K562 (cell line): Measurements from ENCODE around the gene SHH. TPM values are rescaled to one million over a fixed set of nuclear protein-coding genes. Genes with fewer than 3 reads are reported as not detected.

Experiments used
- FOSL1 ChIP-seq: fragments of 200-800 bp; sonication (Bioruptor generic); conservative IDR thresholded peaks from 2 replicates; pipeline ENCODE4 v1.6.1; 2016; ENCODE audit warnings: missing genetic modification characterization, missing compliant biosample characterization
- HINFP ChIP-seq: fragments of 450-650 bp; conservative IDR thresholded peaks from 2 replicates; pipeline ENCODE4 v1.6.1; 2016; ENCODE audit warnings: missing genetic modification characterization, low read depth, mild to moderate bottlenecking, control low read depth, missing compliant biosample characterization
- MED1 ChIP-seq: sonication (generic); formaldehyde crosslinking; IDR thresholded peaks from 2 replicates; pipeline ENCODE4 v1.8.1; 2023; ENCODE audit warnings: missing genetic modification reagents, borderline replicate concordance
- MEF2A ChIP-seq: IDR thresholded peaks from 2 replicates; pipeline ENCODE4 v1.6.1; 2011; ENCODE audit warnings: low read depth, mild to moderate bottlenecking, low read length, moderate library complexity; ENCODE audit not compliant: control insufficient read depth
- NFRKB ChIP-seq: fragments of 450-650 bp; IDR thresholded peaks from 2 replicates; pipeline ENCODE4 v1.6.1; 2016; ENCODE audit warnings: low read depth
- NUFIP1 ChIP-seq: fragments of 450-650 bp; IDR thresholded peaks from 2 replicates; pipeline ENCODE4 v1.6.1; 2018; ENCODE audit not compliant: partially characterized antibody
- ZNF57 ChIP-seq: fragments of 450-650 bp; formaldehyde crosslinking; IDR thresholded peaks from 2 replicates; pipeline ENCODE4 v1.4.0; 2020; ENCODE audit warnings: mild to moderate bottlenecking, moderate library complexity
- ZNF583 ChIP-seq: fragments of 250-450 bp; sonication (Bioruptor Pico); IDR thresholded peaks from 2 replicates; pipeline ENCODE4 v1.4.0; 2020
- polyA plus RNA-seq, 8 experiments: library from polyadenylated mRNA; depleted of rRNA in 4 of 8; stranded (reverse) in 5 of 8; unstranded in 3 of 8; fragments of >200 nt; fragmentation: Nextera tagmentation in 2 of 8; fragmentation: Illumina TruSeq in 1 of 8; extraction: Ambion mirVana in 2 of 8; extraction: Trizol in 1 of 8; gene quantifications; 2 replicates each; pipeline versions ENCODE4 v1.2.1 to v1.2.3, GENCODE V29; 2011 to 2014; ENCODE audit warnings: inconsistent platforms in 1 of 8, missing spikeins in 1 of 8
- total RNA-seq, 7 experiments: library from RNA; depleted of rRNA in 6 of 7; stranded (reverse); fragments of >200 nt in 6 of 7; fragmentation: Illumina TruSeq in 2 of 7; extraction: Trizol in 2 of 7; gene quantifications; 2 replicates each; pipeline versions ENCODE4 v1.2.1 to v1.2.3, GENCODE V29; 2011 to 2021; ENCODE audit warnings: low replicate concordance in 1 of 7
- TF ChIP-seq, protein P1 (sequence below): fragments of 450-650 bp; formaldehyde crosslinking; IDR thresholded peaks from 2 replicates; pipeline ENCODE4 v1.4.0; 2022; ENCODE audit warnings: missing genetic modification characterization

The SHH gene
- total and polyA plus RNA-seq, 9 of the 15 experiments (the other 6 are each of a cell fraction or from before 2014, with no cell fraction given): 0.09 TPM; not detected in 8

- TF ChIP-seq ZNF583 (CRISPR knock-in tag) (no peak), NFRKB (no peak), HINFP (no peak), ZNF57 (CRISPR knock-in tag) (no peak), FOSL1 (tag) (no peak), MEF2A (no peak), MED1 (CRISPR knock-in tag) (no peak), NUFIP1 (no peak)
- TF ChIP-seq, protein P1, sequence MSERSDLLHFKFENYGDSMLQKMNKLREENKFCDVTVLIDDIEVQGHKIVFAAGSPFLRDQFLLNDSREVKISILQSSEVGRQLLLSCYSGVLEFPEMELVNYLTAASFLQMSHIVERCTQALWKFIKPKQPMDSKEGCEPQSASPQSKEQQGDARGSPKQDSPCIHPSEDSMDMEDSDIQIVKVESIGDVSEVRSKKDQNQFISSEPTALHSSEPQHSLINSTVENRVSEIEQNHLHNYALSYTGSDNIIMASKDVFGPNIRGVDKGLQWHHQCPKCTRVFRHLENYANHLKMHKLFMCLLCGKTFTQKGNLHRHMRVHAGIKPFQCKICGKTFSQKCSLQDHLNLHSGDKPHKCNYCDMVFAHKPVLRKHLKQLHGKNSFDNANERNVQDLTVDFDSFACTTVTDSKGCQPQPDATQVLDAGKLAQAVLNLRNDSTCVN (CRISPR knock-in tag): no peak
Measured at GRCh38 chr7:155759740-155760430, 52.4 kb downstream of the SHH start (continued).
